Esophagus muscularis mucosa (tissue), 4 donors: ENCODE data around the gene BCL2L1. TPM values are rescaled to one million over a fixed set of nuclear protein-coding genes. Genes with fewer than 3 reads are reported as not detected.

ENCODE experiments used
- DNase-seq: peaks from one replicate; pipeline ENCODE4 v3.0.0-alpha.2; 2017; ENCODE audit errors: extremely low spot score
- H3K27ac ChIP-seq, 4 donors: fragments of 200-600 bp; sonication (generic); replicated peaks in 1 of 4; 1 replicate in 3 of 4; 2 replicates in 1 of 4; pipeline ENCODE4 v1.5.1; 2016 to 2019; ENCODE audit warnings: mild to moderate bottlenecking in 1 of 4
- H3K27me3 ChIP-seq, 4 donors: fragments of 200-600 bp; sonication (generic); one replicate each; pipeline versions ENCODE4 v1.5.1 to v1.6.0; 2016 to 2019
- H3K36me3 ChIP-seq, 4 donors: fragments of 200-600 bp; sonication (generic); one replicate each; pipeline ENCODE4 v1.5.1; 2016 to 2019
- H3K4me1 ChIP-seq, 4 donors: fragments of 200-600 bp; sonication (generic); one replicate each; pipeline ENCODE4 v1.5.1; 2016 to 2019
- H3K4me3 ChIP-seq, 4 donors: fragments of 200-600 bp; sonication (generic); 1 replicate in 2 of 4; 2 replicates in 2 of 4; pipeline ENCODE4 v1.5.1; 2016 to 2019; ENCODE audit warnings: mild to moderate bottlenecking in 4 of 4, moderate library complexity in 1 of 4
- H3K9me3 ChIP-seq, 4 donors: fragments of 200-600 bp; sonication (generic); 1 replicate in 3 of 4; 2 replicates in 1 of 4; pipeline ENCODE4 v1.5.1; 2016 to 2019
- EP300 ChIP-seq: sonication (generic); formaldehyde crosslinking; IDR thresholded peaks from one replicate; pipeline ENCODE4 v1.6.1; 2017; ENCODE audit warnings: antibody characterized with exemption
- POLR2A ChIP-seq: fragments of 450-650 bp; IDR thresholded peaks from one replicate; pipeline ENCODE4 v1.6.1; 2017; ENCODE audit warnings: antibody characterized with exemption, moderate library complexity, mild to moderate bottlenecking, low read depth
- POLR2AphosphoS5 ChIP-seq, 2 donors: sonication (generic); formaldehyde crosslinking; IDR thresholded peaks; one replicate each; pipeline ENCODE4 v1.6.1; 2017; ENCODE audit warnings: antibody characterized with exemption in 2 of 2
- WGBS: methylation state at CpG from one replicate; pipeline ENCODE4 v1.1.5; 2018; 5-methylcytosine and 5-hydroxymethylcytosine counted together
- intact Hi-C: fragments of 100-400 bp; cut with DNase I; formaldehyde crosslinking; loops from one replicate; pipeline ENCODE4 v1.15.1; 2023
- total RNA-seq, 4 donors: library from RNA; depleted of rRNA; stranded (reverse); fragments of >200 nt; gene quantifications; one replicate each; pipeline versions ENCODE4 v1.1.0 to v1.2.1, GENCODE V29; 2016
- TF ChIP-seq, protein P1 (sequence below), 3 experiments: fragments of 200-600 bp in 2 of 3; fragments of 450-650 bp in 1 of 3; sonication (generic) in 2 of 3; IDR thresholded peaks; one replicate each; pipeline ENCODE4 v1.5.1; 2017 to 2019; ENCODE audit warnings: antibody characterized with exemption in 3 of 3, mild to moderate bottlenecking in 2 of 3, moderate library complexity in 1 of 3

The BCL2L1 gene
- total RNA-seq, 4 donors from 2014 or later, result 94.3 to 181 (median 140) TPM

DNA sequence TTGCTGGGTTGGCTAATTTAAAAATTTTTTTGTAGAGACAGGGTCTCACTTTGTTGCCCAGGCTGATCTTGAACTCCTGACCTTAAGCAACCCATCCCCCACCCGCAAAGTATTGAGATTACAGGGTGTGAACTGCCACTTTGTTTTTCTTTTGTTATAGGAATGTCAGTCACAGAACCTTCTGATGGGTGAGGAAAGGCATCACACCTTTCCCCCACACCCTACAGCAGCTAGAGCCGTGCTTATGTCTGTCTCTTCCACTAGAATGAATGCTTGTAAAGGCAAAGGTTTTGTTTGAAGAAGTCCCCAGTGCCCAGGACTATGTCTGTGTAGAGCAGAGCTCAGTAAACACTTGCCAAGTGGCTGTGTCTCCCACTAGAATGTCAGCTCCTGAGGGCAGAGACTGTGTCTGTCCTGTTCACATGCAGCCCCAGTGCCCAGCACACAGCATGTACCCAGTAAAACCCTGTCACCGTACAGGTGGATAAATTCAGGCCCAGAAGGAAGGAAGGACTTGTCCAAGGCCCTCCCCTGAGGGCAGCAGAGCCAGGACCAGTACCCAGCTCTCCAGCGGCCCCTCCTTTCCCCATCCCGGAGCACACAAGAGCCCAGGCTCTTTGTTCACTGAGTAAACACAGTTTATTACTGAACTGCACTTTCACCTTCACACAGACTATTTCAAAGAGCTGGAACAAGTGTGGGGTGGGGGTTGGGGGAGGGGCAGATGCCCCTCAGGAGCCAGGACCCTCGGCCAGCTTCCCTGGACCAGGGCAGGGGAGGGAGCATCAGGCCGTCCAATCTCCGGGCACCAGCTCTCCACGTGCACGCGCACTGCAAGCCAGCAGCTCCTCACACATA lies 58.6 kb downstream of the BCL2L1 start:
- H3K4me1 ChIP-seq, result peaks cover 66 to 75% (median 73%) of the 10 kb centered on the region in 4 donors
- H3K27ac ChIP-seq, result peak overlapping the region; percentile 56 to 87 (median 68)
- H3K27me3 ChIP-seq, result no peaks in the 10 kb centered on the region
- no peaks in the 10 kb centered on the region for H3K9me3 ChIP-seq
- no peak overlapping the region for H3K4me3 ChIP-seq
- DNase-seq, result no peak
- 52% methylated on average over 11 of the region's 11 CpGs for WGBS
- peaks cover 22 to 34% (median 29%) of the 10 kb centered on the region in 4 donors for H3K36me3 ChIP-seq
- intact Hi-C loops, result no loop called here
- TF ChIP-seq EP300 (no peak), POLR2A (no peak), POLR2AphosphoS5 (IDR thresholded peaks at IDR 0.05) (no peak)
- TF ChIP-seq, protein P1, sequence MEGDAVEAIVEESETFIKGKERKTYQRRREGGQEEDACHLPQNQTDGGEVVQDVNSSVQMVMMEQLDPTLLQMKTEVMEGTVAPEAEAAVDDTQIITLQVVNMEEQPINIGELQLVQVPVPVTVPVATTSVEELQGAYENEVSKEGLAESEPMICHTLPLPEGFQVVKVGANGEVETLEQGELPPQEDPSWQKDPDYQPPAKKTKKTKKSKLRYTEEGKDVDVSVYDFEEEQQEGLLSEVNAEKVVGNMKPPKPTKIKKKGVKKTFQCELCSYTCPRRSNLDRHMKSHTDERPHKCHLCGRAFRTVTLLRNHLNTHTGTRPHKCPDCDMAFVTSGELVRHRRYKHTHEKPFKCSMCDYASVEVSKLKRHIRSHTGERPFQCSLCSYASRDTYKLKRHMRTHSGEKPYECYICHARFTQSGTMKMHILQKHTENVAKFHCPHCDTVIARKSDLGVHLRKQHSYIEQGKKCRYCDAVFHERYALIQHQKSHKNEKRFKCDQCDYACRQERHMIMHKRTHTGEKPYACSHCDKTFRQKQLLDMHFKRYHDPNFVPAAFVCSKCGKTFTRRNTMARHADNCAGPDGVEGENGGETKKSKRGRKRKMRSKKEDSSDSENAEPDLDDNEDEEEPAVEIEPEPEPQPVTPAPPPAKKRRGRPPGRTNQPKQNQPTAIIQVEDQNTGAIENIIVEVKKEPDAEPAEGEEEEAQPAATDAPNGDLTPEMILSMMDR (IDR thresholded peaks at IDR 0.05), result no peak

DNA sequence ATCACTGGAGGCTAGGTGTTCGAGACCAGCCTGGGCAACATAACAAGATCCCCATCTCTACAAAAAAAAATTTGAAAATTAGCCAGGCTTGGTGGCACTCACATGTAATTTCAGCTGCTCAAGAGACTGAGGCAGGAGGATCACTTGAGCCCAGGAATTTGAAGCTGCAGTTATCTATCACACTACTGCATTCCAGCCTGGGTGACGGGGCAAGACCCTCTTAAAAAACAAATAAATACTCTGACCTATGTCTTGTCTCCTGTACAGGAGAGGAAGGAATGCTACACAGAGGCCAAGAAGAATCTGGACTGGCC lies 59.2 kb downstream of the BCL2L1 start:
- Histone ChIP-seq H3K27ac (peak overlapping the region; percentile 56 to 87 (median 68)), H3K27me3 (no peaks in the 10 kb centered on the region), H3K4me3 (no peak overlapping the region), H3K4me1 (peaks cover 60 to 69% (median 67%) of the 10 kb centered on the region in 4 donors), H3K9me3 (no peaks in the 10 kb centered on the region), H3K36me3 (peaks cover 22 to 32% (median 28%) of the 10 kb centered on the region in 4 donors)
- no peak for DNase-seq
- WGBS, result 89% methylated on average over 2 of the region's 2 CpGs
- intact Hi-C loops, result no loop called here
- no peak for TF ChIP-seq EP300
- TF ChIP-seq, protein P1 (IDR thresholded peaks at IDR 0.05), result no peak
- no peak for TF ChIP-seq POLR2AphosphoS5 (IDR thresholded peaks at IDR 0.05)
- no peak for TF ChIP-seq POLR2A

DNA sequence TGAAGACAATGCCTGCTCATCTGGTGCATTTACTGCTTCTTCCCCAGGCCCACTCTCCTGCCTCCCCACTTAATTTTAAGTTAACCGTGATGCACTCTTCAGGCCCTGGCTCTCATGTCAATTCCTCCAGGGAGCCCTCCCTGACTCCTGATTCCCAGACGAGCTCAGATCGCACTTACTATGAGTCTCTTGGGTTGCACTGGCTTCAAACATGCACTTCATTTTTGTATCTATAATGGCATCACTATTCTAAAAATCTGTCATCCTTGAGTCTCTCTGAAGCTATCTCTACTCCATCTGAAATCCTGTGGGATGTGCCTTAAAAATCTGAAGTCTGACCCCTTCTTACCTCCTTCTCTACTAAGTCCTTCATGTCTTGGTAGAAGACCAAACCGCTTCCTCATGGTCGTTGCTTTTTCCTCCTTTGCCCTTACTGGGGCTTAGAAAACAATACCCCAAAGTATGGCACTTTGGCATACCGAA lies 60.3 kb downstream of the BCL2L1 start:
- 71% methylated on average over 6 of the region's 6 CpGs for WGBS
- Histone ChIP-seq H3K36me3 (peaks cover 22 to 32% (median 28%) of the 10 kb centered on the region in 4 donors), H3K4me3 (peak overlapping the region in 1 of 4 donors; percentile 50), H3K9me3 (no peaks in the 10 kb centered on the region), H3K27me3 (no peaks in the 10 kb centered on the region), H3K27ac (peak overlapping the region; percentile 42 to 73 (median 66)), H3K4me1 (peaks cover 49 to 58% (median 56%) of the 10 kb centered on the region in 4 donors)
- intact Hi-C loops, result no loop called here
- no peak for DNase-seq
- TF ChIP-seq POLR2A (no peak), EP300 (no peak), POLR2AphosphoS5 (IDR thresholded peaks at IDR 0.05) (no peak)
- TF ChIP-seq, protein P1 (IDR thresholded peaks at IDR 0.05), result peak in 1 of 3 experiments; percentile 6

DNA sequence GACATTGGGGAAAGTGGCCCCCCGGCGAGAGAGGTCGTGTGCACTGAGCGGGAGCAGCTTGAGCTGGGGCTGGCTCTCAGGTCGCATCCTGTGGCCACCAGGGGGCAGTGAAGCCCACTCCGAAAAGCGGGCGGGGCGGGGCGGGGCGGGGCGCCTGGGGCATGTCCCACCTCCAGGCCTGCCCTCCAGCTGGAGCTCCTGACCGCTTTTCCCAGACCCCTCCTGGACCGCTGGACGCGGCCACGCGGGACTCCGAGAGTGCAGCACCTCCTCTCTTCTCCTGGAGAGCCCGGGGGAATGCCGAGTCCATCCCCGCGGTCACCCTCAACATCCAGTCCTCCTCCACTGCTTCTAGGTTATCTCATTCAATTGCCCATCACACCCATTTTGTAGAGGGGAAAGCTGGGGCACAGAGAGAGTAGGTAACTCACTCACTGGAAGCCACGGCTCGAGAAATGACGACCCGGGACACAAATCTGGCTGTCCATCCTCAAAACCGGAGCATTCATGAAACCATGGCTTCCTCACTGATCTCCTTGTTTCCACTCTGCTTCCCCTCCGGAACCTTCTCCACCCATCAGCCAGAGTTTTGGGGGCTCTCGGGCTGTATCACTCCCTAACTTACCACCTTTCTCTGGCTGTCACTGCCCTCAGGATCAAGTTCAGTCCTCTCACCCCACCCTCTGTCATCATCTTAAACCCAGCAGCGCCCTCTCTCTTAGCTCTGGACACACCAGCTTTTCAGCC lies 60.9 kb downstream of the BCL2L1 start:
- Histone ChIP-seq H3K27ac (peak overlapping the region; percentile 42 to 73 (median 66)), H3K27me3 (no peaks in the 10 kb centered on the region), H3K4me1 (peaks cover 43 to 52% (median 50%) of the 10 kb centered on the region in 4 donors), H3K4me3 (peak overlapping the region; percentile 28 to 50 (median 47)), H3K36me3 (peaks cover 22 to 29% (median 28%) of the 10 kb centered on the region in 4 donors), H3K9me3 (no peaks in the 10 kb centered on the region)
- TF ChIP-seq EP300 (no peak), POLR2AphosphoS5 (IDR thresholded peaks at IDR 0.05) (peak; percentile 73 to 86), POLR2A (no peak)
- TF ChIP-seq, protein P1 (IDR thresholded peaks at IDR 0.05), result peak; percentile 71 to 89 (median 82)
- intact Hi-C loops, result loop anchor here (1.0 kb wide), 1 partner anchor 63 kb away; no protein-coding TSS in a partner anchor
- WGBS, result 18% methylated on average over 12 of the region's 31 CpGs
- peak; percentile 95 for DNase-seq
